NOMO-1 treated with dmso at 0.1 percent for 144 hours (cell line): ENCODE measurements around the gene CHERP.
"Not testable (repeated sequence)": the region's sequence is repeated elsewhere in the genome, so short reads cannot be mapped to it uniquely, and the experiment has no call there.

Source experiments
- DNase-seq: peaks from one replicate; lab custom pipeline; 2025; ENCODE audit not compliant: unreplicated experiment; lab: John Stamatoyannopoulos, UW

Gene CHERP

GRCh38 chr19:16543734-16544133 is 1.5 kb upstream of the CHERP start:
- DNase-seq, result not testable (repeated sequence)

DNA sequence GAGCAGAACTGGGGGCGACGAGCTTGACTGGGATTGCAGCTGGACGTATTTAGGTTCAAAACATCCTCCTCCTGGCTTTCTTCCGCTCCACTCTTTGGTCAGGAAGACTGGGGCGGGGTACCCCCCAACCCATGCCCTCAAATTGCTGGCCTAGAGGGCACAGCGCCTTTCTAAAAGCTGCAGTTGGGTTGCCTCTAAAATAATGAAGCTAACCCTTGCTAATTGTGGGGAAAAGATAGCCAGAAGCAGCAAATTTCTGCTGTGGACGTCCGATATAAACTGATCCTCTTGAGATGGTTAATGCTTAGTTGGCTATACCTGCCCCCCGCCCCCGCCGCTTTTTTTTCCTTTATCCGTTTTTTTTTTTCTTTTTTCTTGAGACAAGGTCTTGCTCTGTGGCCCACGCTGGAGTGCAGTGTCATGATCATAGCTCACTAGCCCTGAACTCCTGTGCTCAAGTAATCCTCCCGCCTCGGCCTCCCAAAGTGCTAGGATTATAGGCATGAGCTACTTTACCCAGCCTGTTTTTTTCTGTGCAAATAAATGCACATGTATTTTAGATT is 754 bp upstream of the CHERP start:
- no peak for DNase-seq

DNA sequence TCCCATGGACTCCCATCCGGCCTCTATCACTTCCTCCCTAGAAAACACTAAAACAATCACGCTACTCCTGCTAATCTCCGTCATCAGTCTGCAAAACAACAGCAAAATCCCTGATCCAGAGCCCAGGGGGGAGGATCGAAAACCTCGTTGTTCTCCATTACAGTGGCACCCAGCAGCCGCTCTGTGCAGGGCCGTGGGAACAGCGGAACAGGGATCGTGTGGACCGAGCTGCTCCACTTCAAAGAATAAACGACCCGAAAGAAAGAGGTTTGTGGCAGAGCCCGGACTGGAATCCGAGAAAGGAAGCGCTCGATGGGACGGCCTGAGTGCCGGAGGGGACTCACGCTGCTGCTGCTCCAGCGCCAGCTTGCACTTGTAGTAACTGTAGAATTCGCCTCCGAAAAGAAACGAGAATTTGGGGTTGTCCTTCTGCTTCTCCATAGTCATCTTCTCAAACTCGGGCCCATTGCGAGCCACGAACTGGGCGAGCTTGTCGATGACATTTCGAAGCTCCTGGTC is 652 bp downstream of the CHERP start:
- DNase-seq, result no peak

DNA sequence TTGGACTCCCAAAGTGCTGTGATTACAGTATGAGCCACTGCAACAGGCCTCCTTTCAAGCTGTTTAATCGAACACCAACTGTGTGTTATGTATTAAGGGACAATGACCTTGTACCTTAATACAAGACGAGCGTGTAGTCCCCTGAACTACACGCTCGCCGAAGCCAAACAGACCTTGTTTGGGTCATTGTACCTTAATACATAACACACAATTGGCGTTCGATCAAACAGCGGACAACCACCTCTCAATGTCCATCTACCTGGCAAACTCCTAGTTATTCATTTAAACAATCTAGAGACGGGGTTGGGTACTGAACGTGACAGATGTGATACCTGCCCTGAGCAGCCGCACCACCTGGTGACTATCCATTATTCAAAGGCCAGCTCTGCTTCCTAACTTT is 1.3 kb downstream of the CHERP start:
- no peak for DNase-seq

GRCh38 chr19:16537111-16537510 is 5.1 kb downstream of the CHERP start:
- no peak for DNase-seq

DNA sequence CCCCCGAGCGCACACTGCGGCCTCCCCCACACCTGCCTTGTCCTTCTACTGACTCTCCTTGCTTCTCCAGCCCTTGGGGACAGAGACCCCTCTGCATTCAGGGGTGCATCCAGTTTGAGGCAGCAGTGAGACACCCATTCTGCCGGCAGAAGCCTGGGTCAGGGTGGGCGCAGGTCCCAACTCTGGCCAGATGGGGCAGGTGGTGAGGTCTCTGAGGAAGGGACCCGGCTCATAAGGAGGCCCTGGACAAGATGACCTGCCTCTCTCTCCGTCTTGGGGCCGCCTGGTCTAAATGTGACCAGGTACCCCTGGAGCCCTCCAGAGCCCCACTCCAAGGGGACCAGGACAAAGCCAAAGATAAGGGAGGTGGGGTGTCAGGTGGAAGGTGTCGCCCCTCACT is 6.1 kb downstream of the CHERP start:
- DNase-seq, result no peak

DNA sequence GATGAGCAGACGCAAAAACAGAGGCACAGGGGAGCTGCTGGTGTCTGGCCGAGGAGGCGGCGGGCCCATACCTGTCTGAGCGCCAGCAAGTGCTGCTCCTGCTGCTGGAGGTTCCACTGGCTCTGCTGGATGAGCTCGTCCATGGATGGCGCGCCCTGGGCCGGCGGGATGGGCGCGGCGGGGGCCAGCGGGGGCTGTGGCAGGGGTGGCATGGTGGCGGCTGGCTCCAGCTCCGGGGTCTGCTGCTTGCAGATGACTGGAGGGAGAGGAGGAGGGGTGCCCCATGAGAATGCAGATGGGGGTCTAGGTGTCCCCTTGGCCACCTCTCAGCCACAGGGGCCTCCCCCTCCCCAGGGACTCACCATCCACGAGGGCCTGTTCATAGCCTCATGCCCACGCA is 6.9 kb downstream of the CHERP start:
- DNase-seq, result no peak

- no peak for DNase-seq
Observed at GRCh38 chr19:16532440-16533234, 9.6 kb downstream of the CHERP start.

- DNase-seq, result no peak
Observed at GRCh38 chr19:16531380-16531669, 10.9 kb downstream of the CHERP start.

- DNase-seq, result no peak
Observed at GRCh38 chr19:16530540-16531379, 11.5 kb downstream of the CHERP start.

DNA sequence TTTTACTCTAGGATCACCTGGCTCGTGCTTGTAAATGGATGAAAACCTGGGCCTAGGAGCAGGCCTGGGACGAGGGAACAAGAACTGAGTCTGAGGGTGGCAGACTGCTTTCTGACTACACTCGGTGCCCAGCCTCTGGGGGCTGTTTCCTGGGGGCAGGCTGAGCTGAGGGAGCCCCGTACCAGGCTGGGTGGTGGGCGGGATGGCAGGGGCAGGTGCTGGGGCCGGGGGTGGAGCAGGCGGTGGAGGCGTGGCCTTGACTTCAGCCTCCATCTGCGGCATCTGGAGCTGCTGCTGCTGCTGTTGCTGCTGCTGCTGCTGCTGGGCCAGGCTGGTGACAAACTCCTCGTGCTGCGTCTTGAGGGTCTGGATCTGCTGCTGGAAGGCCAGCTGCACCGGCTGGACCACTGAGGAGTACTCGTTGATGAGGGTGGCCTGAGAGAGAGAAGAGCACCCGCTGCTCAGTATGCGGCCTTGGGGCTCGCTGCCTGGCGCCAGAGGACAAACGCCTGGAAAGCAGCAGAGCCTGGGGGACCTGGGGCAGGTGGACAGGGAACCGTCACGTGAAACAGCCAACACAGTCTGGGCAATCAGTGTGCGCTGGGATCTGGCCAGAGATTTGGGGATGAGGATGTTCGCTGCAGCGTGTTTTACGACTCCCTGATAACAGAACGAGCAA is 12.6 kb downstream of the CHERP start:
- no peak for DNase-seq

GRCh38 chr19:16527971-16528521 is 14.2 kb downstream of the CHERP start:
- DNase-seq, result no peak

- DNase-seq, result no peak
Observed at GRCh38 chr19:16527334-16527935, 14.8 kb downstream of the CHERP start.

- no peak for DNase-seq
Observed at GRCh38 chr19:16525751-16526481, 16.3 kb downstream of the CHERP start.

DNA sequence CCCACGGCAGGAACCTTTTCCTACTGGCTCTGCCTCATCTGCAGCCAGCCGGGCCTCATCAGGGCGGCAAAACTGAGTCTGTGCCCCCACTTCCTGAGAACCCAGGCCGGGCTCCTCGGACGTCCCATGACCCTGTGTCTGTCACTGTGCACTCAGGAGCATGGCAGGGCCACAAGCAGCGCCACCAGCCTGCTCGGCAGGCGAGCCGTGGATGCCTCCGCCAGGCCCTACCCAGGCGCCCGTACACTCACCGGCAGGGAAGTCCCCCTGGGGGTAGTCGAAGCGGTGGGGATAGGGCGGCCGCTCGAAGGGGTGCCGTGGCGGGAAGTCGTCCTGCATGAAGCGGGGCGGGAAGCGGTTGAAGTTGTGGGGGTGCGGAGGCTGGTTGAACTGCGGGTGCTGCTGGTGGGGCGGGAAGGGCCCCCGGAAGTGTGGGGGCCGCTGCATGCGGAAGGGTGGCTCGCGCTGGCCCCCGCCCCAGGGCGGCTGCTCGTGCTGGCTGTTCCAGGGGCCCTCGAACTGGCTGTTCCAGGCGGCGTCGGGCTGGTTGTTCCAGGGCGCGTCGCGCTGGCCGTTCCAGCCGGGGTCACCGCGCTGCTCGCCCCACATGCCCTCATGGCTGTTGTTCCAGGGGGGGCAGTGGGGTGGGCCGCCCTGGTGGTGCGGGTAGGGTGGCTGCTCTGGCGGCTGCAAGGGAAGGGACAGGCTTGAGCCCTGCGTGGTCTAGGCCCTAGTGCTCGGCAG is 17.1 kb downstream of the CHERP start:
- DNase-seq, result no peak

GRCh38 chr19:16522559-16523377 is 19.5 kb downstream of the CHERP start:
- DNase-seq, result no peak

- no peak for DNase-seq
Observed at GRCh38 chr19:16521715-16522289, 20.4 kb downstream of the CHERP start.

GRCh38 chr19:16520986-16521624 is 21.1 kb downstream of the CHERP start:
- DNase-seq, result no peak
